Colonic mucosa (tissue), 4 donors: ENCODE data around the gene SBSN. TPM values are rescaled to one million over a fixed set of nuclear protein-coding genes. Genes with fewer than 3 reads are reported as not detected.

Source experiments
- DNase-seq: peaks from one replicate; pipeline ENCODE4 v3.0.0-alpha.2; 2020
- H3K27ac ChIP-seq: fragments of 200-600 bp; one replicate; pipeline ENCODE4 v1.8.0; 2021
- H3K27me3 ChIP-seq: fragments of 200-600 bp; one replicate; pipeline ENCODE4 v1.8.0; 2021
- H3K36me3 ChIP-seq: fragments of 200-600 bp; one replicate; pipeline ENCODE4 v1.8.0; 2021
- H3K4me1 ChIP-seq: fragments of 200-600 bp; one replicate; pipeline ENCODE4 v1.8.0; 2021; ENCODE audit warnings: mild to moderate bottlenecking
- H3K4me3 ChIP-seq: fragments of 200-600 bp; one replicate; pipeline ENCODE4 v1.8.0; 2021
- H3K9ac ChIP-seq, 2 donors: one replicate each; pipeline ENCODE4 v1.7.0; 2013; ENCODE audit warnings: control low read depth in 2 of 2, low read depth in 2 of 2, low read length in 2 of 2
- H3K9me3 ChIP-seq: fragments of 200-600 bp; one replicate; pipeline ENCODE4 v1.8.0; 2021
- intact Hi-C: fragments of 100-400 bp; cut with DNase I; formaldehyde crosslinking; loops from one replicate; pipeline ENCODE4 v1.14.1; 2022
- total RNA-seq, 2 donors: library from RNA; stranded (reverse); fragmentation: NEBNext Ultra II Directional in 1 of 2; extraction: Animal tissue kit (Norgen Biotek cat#: 25700) in 1 of 2; gene quantifications; one replicate each; pipeline ENCODE4 v1.2.1, GENCODE V29; 2021
- TF ChIP-seq, protein P1 (sequence below): fragments of 200-600 bp; IDR thresholded peaks from one replicate; pipeline ENCODE4 v1.8.0; 2022; ENCODE audit warnings: antibody characterized with exemption, mild to moderate bottlenecking
- donor health status: healthy.
- donor health status: DM: no; HTN: no; CAD: no.
- donor health status: DM: no; HTN: no; CAD: no.

SBSN gene
- total RNA-seq, 2 donors from 2014 or later, result not detected

DNA sequence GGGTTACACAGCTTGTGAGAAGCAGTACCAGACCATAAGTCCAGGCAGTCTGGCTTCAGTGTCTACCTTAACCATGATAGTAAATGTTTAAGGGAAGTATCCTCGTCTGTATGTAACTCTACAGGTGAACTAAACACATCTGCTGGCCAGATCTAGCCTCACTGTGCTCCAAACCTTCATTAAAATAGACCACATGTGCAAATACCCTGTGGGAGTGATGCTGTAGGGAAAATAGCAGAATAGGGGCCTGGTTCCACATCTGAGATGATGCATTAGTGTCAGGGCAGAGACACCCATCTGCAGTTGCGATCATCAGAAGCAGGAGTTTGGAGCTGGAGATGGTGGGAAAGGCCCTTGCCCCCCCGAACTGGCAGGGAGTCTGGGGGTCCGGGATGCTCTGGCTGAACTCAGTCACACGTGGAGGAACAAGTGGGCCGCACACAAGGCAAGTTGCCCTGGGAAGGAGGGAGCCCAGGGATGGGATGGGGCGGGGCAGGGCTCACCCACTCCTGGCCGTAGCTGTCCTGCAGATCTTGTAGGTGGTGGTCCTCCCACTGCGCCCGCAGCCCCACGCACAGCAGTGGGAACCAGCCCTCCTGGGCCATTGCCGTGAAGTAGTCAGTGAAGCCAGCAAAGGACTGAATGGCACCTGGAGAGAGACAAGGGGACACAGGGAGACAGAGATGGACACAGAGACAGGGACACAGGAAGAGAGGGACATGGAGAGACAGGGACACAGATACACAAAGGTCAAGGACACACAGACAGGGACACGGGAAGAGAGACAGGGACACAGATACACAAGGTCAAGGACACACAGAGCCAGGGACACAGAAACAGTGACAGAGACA is 24.6 kb upstream of the SBSN start:
- no peak overlapping the region for H3K9ac ChIP-seq
- DNase-seq, result no peak
- no peak overlapping the region for H3K4me3 ChIP-seq
- intact Hi-C loops, result no loop called here
- H3K27ac ChIP-seq, result no peak overlapping the region
- no peaks in the 10 kb centered on the region for H3K4me1 ChIP-seq
- H3K27me3 ChIP-seq, result no peaks in the 10 kb centered on the region
- H3K36me3 ChIP-seq, result no peaks in the 10 kb centered on the region
- no peaks in the 10 kb centered on the region for H3K9me3 ChIP-seq
- TF ChIP-seq, protein P1, sequence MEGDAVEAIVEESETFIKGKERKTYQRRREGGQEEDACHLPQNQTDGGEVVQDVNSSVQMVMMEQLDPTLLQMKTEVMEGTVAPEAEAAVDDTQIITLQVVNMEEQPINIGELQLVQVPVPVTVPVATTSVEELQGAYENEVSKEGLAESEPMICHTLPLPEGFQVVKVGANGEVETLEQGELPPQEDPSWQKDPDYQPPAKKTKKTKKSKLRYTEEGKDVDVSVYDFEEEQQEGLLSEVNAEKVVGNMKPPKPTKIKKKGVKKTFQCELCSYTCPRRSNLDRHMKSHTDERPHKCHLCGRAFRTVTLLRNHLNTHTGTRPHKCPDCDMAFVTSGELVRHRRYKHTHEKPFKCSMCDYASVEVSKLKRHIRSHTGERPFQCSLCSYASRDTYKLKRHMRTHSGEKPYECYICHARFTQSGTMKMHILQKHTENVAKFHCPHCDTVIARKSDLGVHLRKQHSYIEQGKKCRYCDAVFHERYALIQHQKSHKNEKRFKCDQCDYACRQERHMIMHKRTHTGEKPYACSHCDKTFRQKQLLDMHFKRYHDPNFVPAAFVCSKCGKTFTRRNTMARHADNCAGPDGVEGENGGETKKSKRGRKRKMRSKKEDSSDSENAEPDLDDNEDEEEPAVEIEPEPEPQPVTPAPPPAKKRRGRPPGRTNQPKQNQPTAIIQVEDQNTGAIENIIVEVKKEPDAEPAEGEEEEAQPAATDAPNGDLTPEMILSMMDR, result no peak

DNA sequence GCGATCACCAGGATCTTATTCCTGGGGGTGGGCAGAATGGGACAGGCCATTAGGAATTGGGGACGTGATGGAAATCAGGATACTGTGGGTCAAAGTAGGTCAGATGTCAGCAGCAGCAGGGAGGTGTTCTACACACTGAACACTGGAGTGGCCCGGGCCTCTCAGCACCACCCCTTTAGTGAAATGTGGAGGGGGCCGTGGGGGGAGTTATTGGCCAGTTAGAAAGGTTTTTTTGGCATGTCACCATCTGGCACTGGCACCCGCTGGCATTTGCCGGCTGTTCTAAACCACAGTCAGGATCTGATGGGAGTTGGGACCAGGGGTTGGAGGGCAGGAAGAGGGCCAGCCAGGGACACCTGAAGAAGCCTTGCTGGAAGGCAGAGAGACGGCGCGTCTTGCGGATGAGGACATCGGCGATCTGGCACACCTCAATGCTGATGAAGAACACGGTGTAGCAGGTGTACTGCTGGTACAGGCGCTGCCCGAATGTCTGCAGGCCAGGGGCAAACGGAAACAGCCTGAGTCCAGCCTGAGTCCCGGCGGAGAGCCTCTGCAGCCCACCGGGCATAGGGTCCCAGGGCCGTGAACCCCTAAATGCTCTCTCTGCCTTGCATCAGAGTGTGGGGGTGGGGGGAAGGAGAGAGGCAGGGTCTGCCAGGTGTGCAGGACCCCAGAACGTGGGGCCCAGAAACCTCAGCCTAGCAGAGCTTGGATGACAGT is 23.1 kb upstream of the SBSN start:
- no peak for DNase-seq
- Histone ChIP-seq H3K4me1 (peaks cover 5% of the 10 kb centered on the region), H3K9ac (no peak overlapping the region), H3K27ac (no peak overlapping the region), H3K27me3 (no peaks in the 10 kb centered on the region), H3K36me3 (no peaks in the 10 kb centered on the region), H3K9me3 (no peaks in the 10 kb centered on the region), H3K4me3 (no peak overlapping the region)
- intact Hi-C loops, result no loop called here
- TF ChIP-seq, protein P1, result no peak

- intact Hi-C loops, result loop anchor here (5.0 kb wide), 1 partner anchor 162 kb away; no protein-coding TSS in a partner anchor
- Histone ChIP-seq H3K27me3 (no peaks in the 10 kb centered on the region), H3K36me3 (no peaks in the 10 kb centered on the region), H3K9me3 (no peaks in the 10 kb centered on the region), H3K4me3 (no peak overlapping the region), H3K27ac (no peak overlapping the region), H3K4me1 (peaks cover 9% of the 10 kb centered on the region), H3K9ac (no peak overlapping the region)
- TF ChIP-seq, protein P1, result no peak
- no peak for DNase-seq
Observed at GRCh38 chr19:35549879-35550523, 21.9 kb upstream of the SBSN start.

DNA sequence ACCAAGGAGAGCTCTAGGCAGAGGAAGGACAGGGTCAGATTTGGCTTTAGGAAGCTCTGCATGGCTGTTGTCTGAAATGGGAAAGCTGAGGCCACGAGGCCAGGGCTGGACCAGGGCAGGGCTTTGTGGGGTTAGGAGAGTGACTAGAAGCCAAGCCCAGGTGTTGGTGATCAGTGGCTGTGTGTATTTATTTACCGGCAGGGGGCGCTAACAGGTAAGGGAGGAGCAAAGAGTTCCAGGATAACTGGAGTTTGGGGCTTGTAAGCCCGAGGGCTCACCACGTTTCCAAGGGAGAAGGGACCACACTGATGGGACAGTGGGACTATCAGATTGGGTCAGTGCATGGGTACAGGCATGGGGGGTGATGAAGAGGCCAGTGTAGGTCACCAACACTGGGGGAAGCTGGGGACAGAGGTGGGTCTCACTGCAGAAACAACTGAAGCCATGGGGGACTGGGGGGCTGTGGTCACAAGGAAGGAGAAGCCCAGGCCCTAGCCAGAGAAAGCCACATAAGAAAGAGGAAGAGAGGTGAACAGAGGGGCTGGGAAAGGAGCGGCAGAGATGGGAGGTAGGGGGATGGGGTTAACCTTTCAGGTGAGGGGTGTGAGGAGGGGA is 21.2 kb upstream of the SBSN start:
- Histone ChIP-seq H3K4me1 (peaks cover 9% of the 10 kb centered on the region), H3K4me3 (no peak overlapping the region), H3K27me3 (no peaks in the 10 kb centered on the region), H3K9me3 (no peaks in the 10 kb centered on the region), H3K36me3 (no peaks in the 10 kb centered on the region), H3K9ac (no peak overlapping the region), H3K27ac (no peak overlapping the region)
- intact Hi-C loops, result loop anchor here (5.0 kb wide), 1 partner anchor 163 kb away; no protein-coding TSS in a partner anchor
- peak; percentile 68 for DNase-seq
- TF ChIP-seq, protein P1, result peak; percentile 64

- peak overlapping the region; percentile 88 for H3K4me3 ChIP-seq
- DNase-seq, result no peak
- H3K36me3 ChIP-seq, result no peaks in the 10 kb centered on the region
- H3K9me3 ChIP-seq, result no peaks in the 10 kb centered on the region
- peaks cover 9% of the 10 kb centered on the region for H3K4me1 ChIP-seq
- intact Hi-C loops, result loop anchor here (5.0 kb wide), 1 partner anchor 166 kb away; no protein-coding TSS in a partner anchor
- H3K27me3 ChIP-seq, result no peaks in the 10 kb centered on the region
- TF ChIP-seq, protein P1, result no peak
- H3K27ac ChIP-seq, result no peak overlapping the region
- H3K9ac ChIP-seq, result peak overlapping the region; percentile 62 to 79
Observed at GRCh38 chr19:35546532-35546931, 18.4 kb upstream of the SBSN start.
